Measurements from ENCODE around the gene PEPD.

DNA sequence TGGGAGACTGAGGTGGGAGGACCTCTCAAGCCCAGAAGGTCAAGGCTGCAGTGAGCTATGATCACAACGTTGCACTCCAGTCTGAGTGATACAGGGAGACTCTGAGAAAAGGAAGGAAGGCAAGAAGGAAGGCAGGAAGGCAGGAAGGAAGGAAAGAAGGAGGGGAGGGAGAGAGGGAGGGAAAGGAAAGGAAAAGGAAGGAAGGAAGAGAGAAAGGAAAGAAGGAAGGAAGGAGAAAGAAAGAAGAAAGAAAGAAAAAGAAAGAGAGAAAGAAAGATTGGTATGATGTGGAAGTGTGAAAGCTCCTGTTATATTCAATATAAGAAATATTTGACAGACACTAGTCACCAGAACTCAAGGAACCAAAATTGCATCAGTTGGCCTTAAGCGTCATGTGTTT, 180.6 kb downstream of the PEPD start:
- TF ChIP-seq POLR2A (IDR thresholded peaks at IDR 0.05): no peak
- no peak for TF ChIP-seq CTCF (IDR thresholded peaks at IDR 0.05)
